Activated CD8-positive, alpha-beta memory T cell treated with anti-CD3 and anti-CD28 coated beads, Interleukin-2, amount 10 ng/mL, durations not matched to agents 7 days and 5 days (primary cell): Measurements from ENCODE around the gene DIS3L2. TPM values are rescaled to one million over a fixed set of nuclear protein-coding genes. Genes with fewer than 3 reads are reported as not detected.

Experiments used
- ATAC-seq: fragments of 150-1000 bp; cut with Tn5 transposase; one replicate; pipeline ENCODE4 v1.10.0; 2021; ENCODE audit warnings: moderate library complexity
- CTCF ChIA-PET: fragments of 350-600 bp; sonication (Branson Sonifier 250); formaldehyde crosslinking; loops from one replicate; lab custom pipeline; 2021; ENCODE audit warnings: antibody characterized with exemption; lab: Charles Lee
- DNase-seq: peaks from one replicate; pipeline ENCODE4 v3.0.0-alpha.2; 2020
- H3K27ac Mint-ChIP-seq: one replicate; pipeline ENCODE4 v1.8.0; 2021; ENCODE audit warnings: mild to moderate bottlenecking, mixed read lengths
- H3K27me3 Mint-ChIP-seq: one replicate; pipeline ENCODE4 v1.8.0; 2021; ENCODE audit warnings: mixed read lengths
- H3K36me3 Mint-ChIP-seq: one replicate; pipeline ENCODE4 v1.8.0; 2021; ENCODE audit warnings: mild to moderate bottlenecking, mixed read lengths
- H3K4me1 Mint-ChIP-seq: one replicate; pipeline ENCODE4 v1.8.0; 2021; ENCODE audit warnings: mixed read lengths
- H3K4me3 Mint-ChIP-seq: one replicate; pipeline ENCODE4 v1.8.0; 2021; ENCODE audit warnings: mild to moderate bottlenecking, moderate library complexity, mixed read lengths
- H3K9me3 Mint-ChIP-seq: one replicate; pipeline ENCODE4 v1.8.0; 2022; ENCODE audit warnings: low read depth, mixed read lengths
- total RNA-seq, 2 experiments: library from RNA; stranded (reverse); gene quantifications; one replicate each; pipeline ENCODE4 v1.2.3, GENCODE V29; 2021

DIS3L2 gene
- total RNA-seq, 2 experiments from 2014 or later = 25.4 to 39.4 TPM

GRCh38 chr2:231977430-231977829 lies 15.9 kb downstream of the DIS3L2 start:
- Mint-ChIP-seq H3K4me1 (no peaks in the 10 kb centered on the region), H3K4me3 (no peak overlapping the region), H3K27ac (no peak overlapping the region), H3K9me3 (no peaks in the 10 kb centered on the region), H3K36me3 (no peaks in the 10 kb centered on the region), H3K27me3 (no peaks in the 10 kb centered on the region)
- ATAC-seq (no peak), DNase-seq (no peak)
- CTCF ChIA-PET = interaction anchor here (1.2 kb wide), 1 partner anchor 9 kb away, joined by 4 read pairs; no protein-coding TSS in a partner anchor

DNA sequence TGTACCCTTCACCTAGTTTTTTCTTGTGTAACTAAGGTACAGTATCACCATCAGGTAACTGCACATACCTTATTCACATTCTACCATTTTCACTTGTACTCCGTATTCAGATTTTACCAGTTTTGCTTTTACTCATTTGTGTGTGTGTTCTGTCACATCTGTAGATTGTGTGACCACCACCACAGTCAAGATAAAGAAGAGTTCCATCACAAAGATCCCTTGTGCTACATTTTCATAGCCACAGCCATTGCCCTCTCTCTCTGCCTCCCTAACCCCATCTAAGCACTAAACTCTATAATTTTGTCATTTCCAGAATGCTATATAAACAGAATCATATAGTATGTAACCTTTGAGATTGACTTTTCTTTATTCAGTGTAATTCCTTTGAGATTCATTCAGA lies 23.5 kb downstream of the DIS3L2 start:
- CTCF ChIA-PET = no interaction called here

GRCh38 chr2:231985823-231986261 lies 24.3 kb downstream of the DIS3L2 start:
- Mint-ChIP-seq H3K36me3 (peaks cover 2% of the 10 kb centered on the region), H3K4me3 (no peak overlapping the region)
- CTCF ChIA-PET = interaction anchor here (1.0 kb wide), 1 partner anchor 8 kb away, joined by 4 read pairs; no protein-coding TSS in a partner anchor

More for the DNA sequence above, 23.5 kb downstream of the DIS3L2 start:
- Mint-ChIP-seq H3K27ac (no peak overlapping the region), H3K4me1 (peaks cover 2% of the 10 kb centered on the region), H3K36me3 (peaks cover 2% of the 10 kb centered on the region), H3K4me3 (no peak overlapping the region), H3K9me3 (no peaks in the 10 kb centered on the region), H3K27me3 (no peaks in the 10 kb centered on the region)
- ATAC-seq (no peak), DNase-seq (no peak)

DNA sequence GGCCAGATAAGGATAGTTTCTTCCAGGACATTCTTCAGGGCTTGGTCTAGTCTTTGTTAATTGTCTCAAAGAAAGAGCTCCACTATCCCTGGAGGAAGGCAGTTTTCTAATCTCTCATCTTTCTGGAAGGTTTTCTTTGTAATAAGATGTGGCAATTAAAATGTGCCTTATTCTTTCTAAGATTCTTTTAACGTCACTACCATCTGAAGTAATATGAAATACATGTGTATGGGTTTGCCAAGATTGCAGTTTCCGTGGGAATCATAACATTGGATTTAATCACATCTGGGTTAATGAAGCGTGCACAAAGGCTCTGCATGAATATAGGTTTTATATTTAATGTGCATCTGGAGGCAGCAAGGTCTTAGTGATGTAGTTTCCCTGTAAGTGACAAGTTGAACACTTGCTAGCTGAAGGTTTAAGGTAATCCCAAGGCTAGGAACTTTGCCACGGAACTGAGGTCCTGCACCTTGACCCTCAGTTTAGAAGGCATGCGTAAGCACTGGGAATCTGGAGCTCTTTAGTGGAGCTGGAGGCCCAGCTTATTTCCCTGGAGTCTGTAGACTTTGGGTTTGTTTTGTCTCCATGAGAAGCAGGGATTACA lies 25.7 kb downstream of the DIS3L2 start:
- CTCF ChIA-PET = interaction anchor here (1.0 kb wide), 2 partner anchors 10 to 62 kb away, joined by 4 read pairs; no protein-coding TSS in a partner anchor
- Mint-ChIP-seq H3K27me3 (no peaks in the 10 kb centered on the region), H3K9me3 (no peaks in the 10 kb centered on the region), H3K36me3 (peaks cover 2% of the 10 kb centered on the region), H3K4me3 (no peak overlapping the region), H3K4me1 (peaks cover 2% of the 10 kb centered on the region), H3K27ac (no peak overlapping the region)
- DNase-seq (no peak), ATAC-seq (no peak)

More at GRCh38 chr2:231985823-231986261, 24.3 kb downstream of the DIS3L2 start:
- no peak for DNase-seq
- Mint-ChIP-seq H3K27ac (no peak overlapping the region), H3K4me1 (peaks cover 2% of the 10 kb centered on the region), H3K27me3 (no peaks in the 10 kb centered on the region), H3K9me3 (no peaks in the 10 kb centered on the region)
- no peak for ATAC-seq

GRCh38 chr2:231988179-231988866 lies 26.8 kb downstream of the DIS3L2 start:
- peaks cover 2% of the 10 kb centered on the region for H3K36me3 Mint-ChIP-seq
- no peak for DNase-seq
- H3K4me1 Mint-ChIP-seq = peaks cover 2% of the 10 kb centered on the region
- H3K4me3 Mint-ChIP-seq = no peak overlapping the region
- ATAC-seq = no peak
- H3K9me3 Mint-ChIP-seq = no peaks in the 10 kb centered on the region
- CTCF ChIA-PET = no interaction called here
- H3K27me3 Mint-ChIP-seq = no peaks in the 10 kb centered on the region
- H3K27ac Mint-ChIP-seq = no peak overlapping the region

DNA sequence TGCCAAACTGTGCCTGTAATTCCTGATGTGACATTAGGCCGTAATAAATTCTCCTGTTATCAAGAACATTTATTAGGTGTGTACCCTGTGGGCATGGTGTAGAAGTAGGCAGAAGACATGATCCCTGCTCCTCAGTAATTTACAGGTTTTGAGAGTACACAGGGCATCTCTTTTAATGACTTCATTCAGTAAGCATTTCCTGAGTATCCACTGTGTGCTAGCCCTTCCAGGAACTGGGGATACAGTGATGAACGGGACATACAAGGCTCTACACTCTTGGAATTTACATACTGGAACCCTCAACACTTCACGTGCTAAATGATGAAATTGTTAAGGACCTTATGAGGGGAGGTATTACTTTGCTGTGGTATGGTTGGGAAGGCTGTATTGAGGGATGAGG lies 30.2 kb downstream of the DIS3L2 start:
- no peak for DNase-seq
- ATAC-seq = no peak
- no peaks in the 10 kb centered on the region for H3K4me1 Mint-ChIP-seq
- no peaks in the 10 kb centered on the region for H3K9me3 Mint-ChIP-seq
- CTCF ChIA-PET = no interaction called here
- no peak overlapping the region for H3K4me3 Mint-ChIP-seq
- no peaks in the 10 kb centered on the region for H3K27me3 Mint-ChIP-seq
- H3K27ac Mint-ChIP-seq = no peak overlapping the region
- peaks cover 1% of the 10 kb centered on the region for H3K36me3 Mint-ChIP-seq

GRCh38 chr2:231992888-231993287 lies 31.4 kb downstream of the DIS3L2 start:
- CTCF ChIA-PET = no interaction called here
- no peak for DNase-seq
- no peaks in the 10 kb centered on the region for H3K27me3 Mint-ChIP-seq
- H3K27ac Mint-ChIP-seq = no peak overlapping the region
- H3K36me3 Mint-ChIP-seq = peaks cover 1% of the 10 kb centered on the region
- H3K9me3 Mint-ChIP-seq = no peaks in the 10 kb centered on the region
- no peak overlapping the region for H3K4me3 Mint-ChIP-seq
- ATAC-seq = no peak
- H3K4me1 Mint-ChIP-seq = no peaks in the 10 kb centered on the region

DNA sequence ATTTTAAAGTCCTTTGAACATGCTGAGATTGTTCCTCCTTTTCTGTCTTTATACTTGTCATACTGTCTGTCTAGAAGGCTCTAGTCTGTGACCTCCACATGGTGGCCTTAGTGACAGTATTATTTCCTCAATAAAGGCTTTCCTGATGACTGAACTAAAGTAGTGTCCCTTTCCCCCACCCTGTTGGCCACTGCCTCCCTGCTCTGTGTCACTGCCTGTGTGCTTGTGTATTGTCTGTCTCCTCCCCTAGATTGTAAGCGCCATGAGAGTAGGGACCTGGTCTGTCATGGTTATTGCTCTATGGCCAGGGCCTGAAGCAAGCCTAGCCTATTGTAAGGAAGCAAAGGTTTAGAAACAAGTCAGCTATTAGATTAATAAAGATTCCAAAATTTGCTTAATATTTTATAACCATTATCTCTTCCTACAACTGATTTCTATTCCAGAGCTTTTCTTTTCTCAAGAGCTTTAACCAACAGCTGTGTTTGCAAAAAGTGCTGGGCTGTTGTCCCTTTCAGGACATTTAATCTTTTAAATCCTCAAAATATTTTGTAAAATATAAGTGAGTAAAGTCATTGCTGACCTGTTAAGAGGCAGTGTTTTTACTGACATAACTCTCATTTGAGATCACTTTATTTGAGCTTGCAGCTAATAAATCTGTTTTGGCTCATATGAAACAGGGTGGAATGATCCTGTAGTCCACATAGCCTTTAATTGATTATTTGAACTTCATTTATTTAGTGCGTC lies 35.5 kb downstream of the DIS3L2 start:
- DNase-seq (no peak), ATAC-seq (no peak)
- Mint-ChIP-seq H3K27ac (no peak overlapping the region), H3K36me3 (peaks cover 3% of the 10 kb centered on the region), H3K4me1 (no peaks in the 10 kb centered on the region), H3K4me3 (no peak overlapping the region), H3K27me3 (no peaks in the 10 kb centered on the region), H3K9me3 (no peaks in the 10 kb centered on the region)
- CTCF ChIA-PET = no interaction called here

- DNase-seq = no peak
- Mint-ChIP-seq H3K36me3 (peaks cover 4% of the 10 kb centered on the region), H3K27ac (no peak overlapping the region), H3K9me3 (no peaks in the 10 kb centered on the region), H3K27me3 (no peaks in the 10 kb centered on the region), H3K4me3 (no peak overlapping the region), H3K4me1 (no peaks in the 10 kb centered on the region)
- CTCF ChIA-PET = no interaction called here
- ATAC-seq = no peak
These were observed 36.5 kb downstream of the DIS3L2 start for GRCh38 chr2:231998046-231998445.

DNA sequence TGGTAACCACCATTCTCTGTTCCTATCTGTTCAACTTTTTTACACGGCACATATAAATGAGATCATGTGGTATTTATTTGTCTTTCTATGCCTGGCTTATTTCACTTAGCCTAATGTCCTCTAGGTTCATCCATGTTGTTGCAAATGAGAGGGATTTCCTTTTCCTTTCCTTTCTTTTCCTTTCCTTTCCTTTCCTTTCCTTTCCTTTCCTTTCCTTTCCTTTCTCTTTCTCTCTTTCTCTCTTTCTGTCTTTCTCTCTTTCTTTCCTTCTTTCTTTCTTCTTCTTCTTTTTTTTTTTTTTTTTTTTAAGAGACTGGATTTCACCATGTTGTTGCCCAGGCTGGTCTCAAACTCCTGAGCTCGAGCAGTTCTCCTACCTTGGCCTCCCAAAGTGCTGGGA lies 38.9 kb downstream of the DIS3L2 start:
- no peak for ATAC-seq
- H3K4me3 Mint-ChIP-seq = no peak overlapping the region
- DNase-seq = no peak
- H3K36me3 Mint-ChIP-seq = peaks cover 3% of the 10 kb centered on the region
- CTCF ChIA-PET = no interaction called here
- H3K27ac Mint-ChIP-seq = no peak overlapping the region
- H3K9me3 Mint-ChIP-seq = no peaks in the 10 kb centered on the region
- no peaks in the 10 kb centered on the region for H3K27me3 Mint-ChIP-seq
- H3K4me1 Mint-ChIP-seq = no peaks in the 10 kb centered on the region

DNA sequence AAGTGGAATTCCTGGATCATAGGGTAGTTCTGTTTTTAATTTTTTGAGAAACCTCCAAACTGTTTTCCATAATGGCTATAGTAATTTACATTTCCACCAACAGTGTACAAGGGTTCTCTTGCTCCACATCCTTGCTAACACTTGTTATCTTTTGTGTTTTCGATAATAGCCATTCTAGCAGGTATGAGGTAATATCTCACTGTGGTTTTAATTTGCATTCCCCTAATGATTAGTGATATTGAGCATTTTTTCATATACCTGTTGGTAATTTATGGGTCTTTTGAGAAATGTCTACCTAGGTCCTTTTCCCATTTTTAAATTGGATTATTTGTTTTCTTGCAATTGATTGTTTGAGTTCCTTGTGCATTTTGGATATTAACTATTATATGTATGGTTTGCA lies 39.6 kb downstream of the DIS3L2 start:
- Mint-ChIP-seq H3K4me3 (no peak overlapping the region), H3K4me1 (no peaks in the 10 kb centered on the region), H3K9me3 (no peaks in the 10 kb centered on the region), H3K36me3 (peaks cover 3% of the 10 kb centered on the region), H3K27ac (no peak overlapping the region), H3K27me3 (no peaks in the 10 kb centered on the region)
- ATAC-seq = no peak
- DNase-seq = no peak
- CTCF ChIA-PET = no interaction called here

DNA sequence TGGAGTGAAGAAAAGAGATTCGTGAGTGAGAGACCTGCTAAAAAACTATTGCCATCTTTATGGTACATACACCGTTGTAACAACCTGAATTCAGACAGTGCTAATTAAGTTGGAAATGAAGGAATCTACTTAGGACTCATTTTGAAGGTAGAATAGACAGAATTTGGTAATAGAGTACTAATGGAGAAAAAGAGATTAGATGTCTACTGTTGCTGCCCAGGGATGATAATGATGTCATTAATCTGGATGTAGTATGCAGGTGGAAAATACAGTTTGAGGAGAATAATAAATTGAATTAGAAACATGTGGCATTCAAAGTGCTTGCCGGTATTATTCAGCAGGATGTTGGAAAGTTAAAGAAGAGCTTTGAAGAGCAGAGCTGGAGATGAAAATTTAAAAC lies 44.7 kb downstream of the DIS3L2 start:
- Mint-ChIP-seq H3K27ac (no peak overlapping the region), H3K4me3 (no peak overlapping the region), H3K4me1 (no peaks in the 10 kb centered on the region), H3K27me3 (no peaks in the 10 kb centered on the region), H3K9me3 (no peaks in the 10 kb centered on the region), H3K36me3 (peaks cover 10% of the 10 kb centered on the region)
- no peak for ATAC-seq
- no peak for DNase-seq
- CTCF ChIA-PET = no interaction called here

- no peak overlapping the region for H3K4me3 Mint-ChIP-seq
- no peak overlapping the region for H3K27ac Mint-ChIP-seq
- no peak for DNase-seq
- ATAC-seq = no peak
- CTCF ChIA-PET = no interaction called here
- no peaks in the 10 kb centered on the region for H3K9me3 Mint-ChIP-seq
- no peaks in the 10 kb centered on the region for H3K4me1 Mint-ChIP-seq
- H3K27me3 Mint-ChIP-seq = no peaks in the 10 kb centered on the region
- H3K36me3 Mint-ChIP-seq = peaks cover 7% of the 10 kb centered on the region
These were observed 47.6 kb downstream of the DIS3L2 start for GRCh38 chr2:232008907-232009638.
